MM.1S (cell line): ENCODE results near the gene NALCN.

ENCODE experiments used
- DNase-seq: peaks from one replicate; pipeline ENCODE4 v3.0.0-alpha.2; 2015
- H2AFZ ChIP-seq: fragments of 300-600 bp; sonication (generic); 2 replicates; pipeline ENCODE4 v1.6.0; 2016; ENCODE audit warnings: antibody characterized with exemption, low read length
- H3F3A ChIP-seq: fragments of 300-600 bp; sonication (generic); 2 replicates; pipeline ENCODE4 v1.6.1; 2016; ENCODE audit warnings: mild to moderate bottlenecking, antibody characterized with exemption, low read length, moderate library complexity, mixed read lengths; ENCODE audit not compliant: insufficient read depth
- H3K27ac ChIP-seq: fragments of 300-600 bp; sonication (generic); 2 replicates; pipeline ENCODE4 v1.5.1; 2016; ENCODE audit warnings: mild to moderate bottlenecking, low read length
- H3K27me3 ChIP-seq: fragments of 300-600 bp; sonication (generic); replicated peaks from 2 replicates; pipeline ENCODE4 v1.6.0; 2016; ENCODE audit warnings: low read length; ENCODE audit not compliant: insufficient read depth
- H3K36me3 ChIP-seq: fragments of 300-600 bp; sonication (generic); replicated peaks from 2 replicates; pipeline ENCODE4 v1.6.1; 2016; ENCODE audit warnings: mild to moderate bottlenecking, low read length, mixed read lengths; ENCODE audit not compliant: insufficient read depth
- H3K4me1 ChIP-seq: fragments of 300-600 bp; sonication (generic); 2 replicates; pipeline ENCODE4 v1.6.1; 2016; ENCODE audit warnings: low read length, mixed read lengths
- H3K4me2 ChIP-seq: fragments of 300-600 bp; sonication (generic); 2 replicates; pipeline ENCODE4 v1.6.0; 2016; ENCODE audit warnings: low read depth, low read length
- H3K4me3 ChIP-seq: fragments of 300-600 bp; sonication (generic); 2 replicates; pipeline ENCODE4 v1.5.1; 2016; ENCODE audit warnings: low read length, mixed read lengths
- H3K79me2 ChIP-seq: fragments of 300-600 bp; sonication (generic); 2 replicates; pipeline ENCODE4 v1.6.1; 2016; ENCODE audit warnings: mixed run types, low read length, mixed read lengths
- H3K9ac ChIP-seq: fragments of 300-600 bp; sonication (generic); 2 replicates; pipeline ENCODE4 v1.6.1; 2016; ENCODE audit warnings: low read length, mixed read lengths
- H3K9me2 ChIP-seq: fragments of 300-600 bp; sonication (generic); replicated peaks from 2 replicates; pipeline ENCODE4 v1.6.1; 2016; ENCODE audit warnings: mild to moderate bottlenecking, low read length, mixed read lengths; ENCODE audit not compliant: insufficient read depth
- H3K9me3 ChIP-seq: fragments of 300-600 bp; sonication (generic); replicated peaks from 2 replicates; pipeline ENCODE4 v1.6.1; 2016; ENCODE audit warnings: mild to moderate bottlenecking, low read length, mixed read lengths; ENCODE audit not compliant: insufficient read depth
- H4K20me1 ChIP-seq: fragments of 300-600 bp; sonication (generic); 2 replicates; pipeline ENCODE4 v1.6.1; 2016; ENCODE audit warnings: mild to moderate bottlenecking, low read length, moderate library complexity, mixed read lengths; ENCODE audit not compliant: insufficient read depth
- EZH2 ChIP-seq: fragments of 300-600 bp; sonication (generic); optimal IDR thresholded peaks from 2 replicates; pipeline ENCODE3; 2017; ENCODE audit warnings: low read depth, mild to moderate bottlenecking, antibody characterized with exemption, low read length, mixed read lengths
- EZH2phosphoT487 ChIP-seq: fragments of 300-600 bp; sonication (generic); IDR thresholded peaks from 2 replicates; pipeline ENCODE4 v1.6.1; 2018; ENCODE audit warnings: antibody characterized with exemption, low read length
- TF ChIP-seq, protein P1 (sequence below): fragments of 300-600 bp; sonication (generic); IDR thresholded peaks from 2 replicates; pipeline ENCODE4 v1.5.1; 2016; ENCODE audit warnings: antibody characterized with exemption, low read length, mixed read lengths

NALCN gene

GRCh38 chr13:101210774-101211173, 205.5 kb downstream of the NALCN start:
- no peak overlapping the region for H3K4me3 ChIP-seq
- TF ChIP-seq, protein P1, sequence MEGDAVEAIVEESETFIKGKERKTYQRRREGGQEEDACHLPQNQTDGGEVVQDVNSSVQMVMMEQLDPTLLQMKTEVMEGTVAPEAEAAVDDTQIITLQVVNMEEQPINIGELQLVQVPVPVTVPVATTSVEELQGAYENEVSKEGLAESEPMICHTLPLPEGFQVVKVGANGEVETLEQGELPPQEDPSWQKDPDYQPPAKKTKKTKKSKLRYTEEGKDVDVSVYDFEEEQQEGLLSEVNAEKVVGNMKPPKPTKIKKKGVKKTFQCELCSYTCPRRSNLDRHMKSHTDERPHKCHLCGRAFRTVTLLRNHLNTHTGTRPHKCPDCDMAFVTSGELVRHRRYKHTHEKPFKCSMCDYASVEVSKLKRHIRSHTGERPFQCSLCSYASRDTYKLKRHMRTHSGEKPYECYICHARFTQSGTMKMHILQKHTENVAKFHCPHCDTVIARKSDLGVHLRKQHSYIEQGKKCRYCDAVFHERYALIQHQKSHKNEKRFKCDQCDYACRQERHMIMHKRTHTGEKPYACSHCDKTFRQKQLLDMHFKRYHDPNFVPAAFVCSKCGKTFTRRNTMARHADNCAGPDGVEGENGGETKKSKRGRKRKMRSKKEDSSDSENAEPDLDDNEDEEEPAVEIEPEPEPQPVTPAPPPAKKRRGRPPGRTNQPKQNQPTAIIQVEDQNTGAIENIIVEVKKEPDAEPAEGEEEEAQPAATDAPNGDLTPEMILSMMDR, result no peak
- TF ChIP-seq EZH2phosphoT487 (no peak), EZH2 (no peak)
- no peaks in the 10 kb centered on the region for H3K4me1 ChIP-seq
- no peaks in the 10 kb centered on the region for H3K36me3 ChIP-seq
- H3K27me3 ChIP-seq, result no peaks in the 10 kb centered on the region
- no peaks in the 10 kb centered on the region for H3K9me2 ChIP-seq
- no peaks in the 10 kb centered on the region for H3K79me2 ChIP-seq
- H3K9me3 ChIP-seq, result no peaks in the 10 kb centered on the region
- no peak overlapping the region for H3K27ac ChIP-seq
- no peaks in the 10 kb centered on the region for H3F3A ChIP-seq
- H4K20me1 ChIP-seq, result no peaks in the 10 kb centered on the region
- no peak for DNase-seq
- no peak overlapping the region for H3K4me2 ChIP-seq
- H2AFZ ChIP-seq, result no peak overlapping the region
- H3K9ac ChIP-seq, result no peak overlapping the region

DNA sequence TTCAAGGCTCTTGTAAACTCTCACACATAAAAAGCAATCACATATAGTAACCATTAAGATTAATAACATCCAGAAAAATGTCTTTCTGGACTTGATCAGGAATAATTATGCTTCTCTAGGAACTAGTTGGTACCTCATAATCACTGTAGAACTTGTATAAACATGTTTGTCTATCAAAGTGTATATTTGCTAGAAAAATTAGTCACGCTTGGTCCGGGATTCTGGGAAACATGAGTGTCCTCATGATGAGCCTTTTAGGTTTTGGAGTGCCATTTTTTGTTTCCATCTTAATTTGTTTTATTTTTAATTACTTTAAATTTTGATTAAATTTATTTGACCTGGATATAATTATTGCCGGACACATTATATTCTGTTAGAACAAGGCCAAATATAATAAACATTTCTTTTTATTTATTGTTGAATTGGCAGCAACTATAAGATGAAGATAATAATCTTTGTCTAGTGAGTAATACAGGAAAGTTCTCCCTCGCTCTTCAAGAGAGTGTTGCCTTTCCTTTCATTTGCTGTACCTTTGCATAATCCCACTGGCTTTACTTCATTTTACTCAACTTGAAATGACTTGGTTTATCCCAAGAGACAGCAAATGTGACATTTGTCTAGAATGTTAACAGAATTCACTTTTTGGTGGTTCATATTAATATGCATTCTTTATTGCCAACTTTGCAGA, 207.0 kb downstream of the NALCN start:
- Histone ChIP-seq H3K9ac (no peak overlapping the region), H3K27ac (no peak overlapping the region), H3K9me3 (no peaks in the 10 kb centered on the region), H3K4me2 (no peak overlapping the region), H3K4me1 (no peaks in the 10 kb centered on the region), H3K36me3 (no peaks in the 10 kb centered on the region), H3K9me2 (no peaks in the 10 kb centered on the region), H3K27me3 (no peaks in the 10 kb centered on the region), H3K4me3 (no peak overlapping the region), H2AFZ (no peak overlapping the region), H3K79me2 (no peaks in the 10 kb centered on the region), H4K20me1 (no peaks in the 10 kb centered on the region), H3F3A (no peaks in the 10 kb centered on the region)
- DNase-seq, result no peak
- TF ChIP-seq, protein P1, result no peak
- TF ChIP-seq EZH2phosphoT487 (no peak), EZH2 (no peak)

DNA sequence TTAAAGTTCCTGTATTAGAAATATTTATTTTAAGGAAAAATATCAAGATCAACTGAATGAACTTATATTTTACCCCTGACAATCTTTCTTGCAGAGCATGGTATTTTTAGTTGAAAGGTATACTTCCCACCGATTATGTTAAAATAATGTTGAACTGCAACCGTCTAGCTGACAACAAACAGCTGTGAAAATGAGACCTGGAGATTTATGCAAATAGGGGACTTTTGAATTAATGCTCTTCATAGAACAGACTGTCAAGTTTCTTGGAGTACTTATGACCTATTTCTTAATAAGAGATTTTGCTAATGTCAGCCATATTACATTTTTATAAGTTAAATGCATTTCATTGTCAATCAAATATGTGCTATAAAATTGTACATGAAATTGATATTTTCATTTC, 210.9 kb downstream of the NALCN start:
- H3K4me3 ChIP-seq, result no peak overlapping the region
- no peaks in the 10 kb centered on the region for H3K27me3 ChIP-seq
- no peaks in the 10 kb centered on the region for H3F3A ChIP-seq
- no peaks in the 10 kb centered on the region for H3K4me1 ChIP-seq
- no peak for DNase-seq
- TF ChIP-seq, protein P1, result no peak
- no peak for TF ChIP-seq EZH2
- no peak for TF ChIP-seq EZH2phosphoT487
- H4K20me1 ChIP-seq, result no peaks in the 10 kb centered on the region
- no peaks in the 10 kb centered on the region for H3K36me3 ChIP-seq
- no peak overlapping the region for H2AFZ ChIP-seq
- H3K79me2 ChIP-seq, result no peaks in the 10 kb centered on the region
- no peak overlapping the region for H3K27ac ChIP-seq
- no peaks in the 10 kb centered on the region for H3K9me3 ChIP-seq
- no peaks in the 10 kb centered on the region for H3K9me2 ChIP-seq
- no peak overlapping the region for H3K9ac ChIP-seq
- H3K4me2 ChIP-seq, result no peak overlapping the region
